GM12892 (cell line): Measurements from ENCODE around the gene USP10.

Experiments used
- DNase-seq: peaks from one replicate; pipeline ENCODE4 v3.0.0; 2011; ENCODE audit not compliant: insufficient read length
- FAIRE-seq: peaks from 2 replicates; lab custom pipeline; 2011; peaks lifted over from hg19 to GRCh38; lab: Jason Lieb, UNC
- POLR2A ChIP-seq: IDR thresholded peaks from 2 replicates; pipeline ENCODE4 v1.6.1; 2011; ENCODE audit warnings: low read depth, low read length, control low read depth
- POLR2AphosphoS5 ChIP-seq: IDR thresholded peaks from 2 replicates; pipeline ENCODE4 v1.6.1; 2011; ENCODE audit warnings: low read depth, low read length, control low read depth
- TAF1 ChIP-seq: IDR thresholded peaks from 2 replicates; pipeline ENCODE4 v1.6.1; 2011; ENCODE audit warnings: low read depth, mild to moderate bottlenecking, control low read depth, low read length, borderline replicate concordance

The USP10 gene

DNA sequence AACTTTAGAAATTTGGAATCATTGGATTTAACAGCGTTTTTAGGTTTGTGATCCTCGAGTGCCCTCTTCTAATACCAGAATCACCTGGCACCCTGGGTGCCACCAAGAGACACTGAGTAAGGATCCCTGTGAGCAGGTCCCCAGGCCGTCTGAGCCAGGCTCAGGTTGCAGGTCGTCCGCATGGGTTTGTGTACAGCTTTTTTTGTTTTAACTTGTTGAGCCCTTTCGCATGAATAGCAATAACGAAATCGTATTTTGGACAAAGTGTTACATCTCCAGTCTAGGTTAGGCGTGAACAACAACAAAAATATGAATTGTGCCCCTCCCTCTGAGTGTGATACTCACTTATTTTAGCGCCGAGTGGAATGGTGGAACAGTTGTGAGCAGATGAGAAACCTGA, 10.9 kb downstream of the USP10 start:
- FAIRE-seq (no peak), DNase-seq (no peak)
- no peak for TF ChIP-seq POLR2A
- TF ChIP-seq POLR2AphosphoS5 = no peak
- no peak for TF ChIP-seq TAF1

DNA sequence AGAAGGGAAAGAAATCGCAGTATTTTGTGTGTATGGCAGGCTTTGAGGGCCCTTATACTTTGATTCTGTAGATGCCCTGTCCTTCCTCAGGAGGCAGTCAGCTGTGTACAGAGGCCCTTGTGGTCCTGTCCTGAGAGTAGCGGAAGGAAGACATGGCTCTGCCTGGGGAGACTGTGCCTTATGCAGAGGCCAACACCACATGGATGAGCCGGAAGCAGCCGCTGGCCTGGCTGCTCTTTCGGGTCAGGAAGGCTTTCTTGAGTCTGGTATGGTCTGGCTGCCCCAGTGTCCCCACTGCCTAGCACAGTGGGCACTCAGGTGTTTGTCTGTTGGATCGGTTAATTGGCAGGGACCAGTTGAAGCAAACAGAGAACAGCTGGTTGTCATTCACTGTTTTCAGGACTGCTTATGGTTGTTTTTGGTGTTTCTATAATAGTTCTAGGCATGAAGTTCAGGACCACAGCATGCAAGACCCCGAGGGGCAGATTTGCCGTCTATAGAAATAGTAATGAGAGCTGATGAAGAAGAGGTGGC, 12.4 kb downstream of the USP10 start:
- FAIRE-seq (no peak), DNase-seq (no peak)
- TF ChIP-seq TAF1 = no peak
- no peak for TF ChIP-seq POLR2AphosphoS5
- no peak for TF ChIP-seq POLR2A

DNA sequence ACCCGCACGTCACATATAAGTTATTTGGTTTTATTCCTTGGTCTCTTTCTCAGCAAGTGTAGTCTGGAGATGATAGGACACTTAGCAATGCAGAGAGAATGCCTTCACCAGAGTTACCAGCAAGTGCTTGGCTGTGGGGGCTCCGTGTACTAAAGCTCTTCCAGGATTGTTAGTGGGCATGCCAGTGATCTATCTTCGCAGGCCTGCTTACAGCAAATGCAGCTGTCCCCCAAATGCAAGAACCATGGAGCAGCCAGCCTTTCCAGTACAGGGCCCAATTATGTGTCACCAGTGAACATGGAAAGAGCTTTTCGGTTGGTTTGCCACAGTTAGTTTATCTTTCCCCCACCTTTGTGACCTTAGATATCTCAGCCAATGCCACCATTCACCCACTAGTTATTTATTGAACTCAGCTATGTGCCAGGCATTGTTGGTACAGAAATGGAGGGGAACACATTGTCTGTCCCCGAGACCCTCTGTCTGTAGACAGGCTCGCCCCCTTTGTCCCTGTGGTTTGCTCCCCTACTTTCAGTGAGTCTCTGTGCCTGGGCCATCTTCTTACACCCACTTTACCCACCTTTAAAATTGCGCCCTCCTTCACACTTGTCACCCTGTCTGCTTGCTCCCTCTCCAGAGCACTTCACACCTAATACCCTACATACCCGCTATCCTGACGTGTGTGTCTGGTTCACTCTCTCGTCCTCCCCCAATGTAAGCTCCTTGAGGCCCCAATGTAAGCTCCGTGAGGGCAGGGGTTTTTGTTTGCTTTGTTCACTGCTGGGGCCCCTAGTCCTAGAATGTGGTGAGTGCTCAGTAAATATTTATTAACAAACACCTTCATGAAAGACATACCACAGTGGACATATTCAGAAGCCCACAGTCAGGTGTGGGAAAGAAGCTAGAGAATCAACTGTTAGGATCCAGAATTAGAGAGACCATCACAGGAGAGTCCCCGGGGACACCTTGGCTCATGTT, 13.3 kb downstream of the USP10 start:
- no peak for FAIRE-seq
- no peak for DNase-seq
- TF ChIP-seq TAF1 (no peak), POLR2AphosphoS5 (no peak), POLR2A (no peak)

DNA sequence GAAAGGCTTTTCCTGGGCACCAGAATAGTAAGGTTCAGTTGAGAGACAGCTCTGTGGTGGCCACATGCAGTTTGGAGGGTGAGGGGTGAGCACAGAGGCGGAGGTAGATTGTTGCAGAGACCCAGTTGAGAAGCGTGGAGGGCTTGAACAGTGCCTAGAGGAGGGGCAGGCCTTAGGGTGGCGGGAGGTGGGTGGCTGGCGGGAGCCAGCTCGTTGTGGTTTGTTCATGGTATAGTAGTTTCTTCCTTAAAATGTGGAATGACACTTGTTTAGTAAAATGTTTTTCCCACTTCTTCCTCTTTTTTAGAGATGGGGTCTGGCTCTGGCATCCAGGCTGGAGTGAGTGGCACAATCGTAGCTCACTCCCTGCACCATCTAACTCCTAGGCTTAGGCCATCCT, 14.2 kb downstream of the USP10 start:
- no peak for TF ChIP-seq POLR2A
- no peak for TF ChIP-seq POLR2AphosphoS5
- TF ChIP-seq TAF1 = no peak
- FAIRE-seq (no peak), DNase-seq (no peak)

DNA sequence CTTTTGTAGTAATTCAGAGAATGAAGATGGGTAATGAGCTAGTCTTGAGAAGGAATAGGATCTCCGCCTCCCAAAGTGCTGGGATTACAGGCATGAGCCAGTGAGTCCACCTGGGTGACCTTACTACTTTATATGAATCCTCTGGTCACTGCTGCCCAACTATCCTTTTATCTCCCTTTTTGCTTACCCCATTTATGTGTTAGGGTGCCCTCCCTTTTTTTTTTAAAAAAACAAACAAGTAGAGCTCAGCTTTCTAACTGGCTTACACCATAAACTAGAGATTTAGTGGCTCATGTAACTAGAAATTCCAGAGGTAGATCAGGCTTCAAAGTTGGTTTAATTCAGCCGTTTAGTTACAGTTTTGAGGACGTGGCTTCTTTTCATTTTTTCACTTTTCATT, 15.6 kb downstream of the USP10 start:
- TF ChIP-seq POLR2AphosphoS5 (no peak), POLR2A (no peak), TAF1 (no peak)
- FAIRE-seq (no peak), DNase-seq (no peak)

DNA sequence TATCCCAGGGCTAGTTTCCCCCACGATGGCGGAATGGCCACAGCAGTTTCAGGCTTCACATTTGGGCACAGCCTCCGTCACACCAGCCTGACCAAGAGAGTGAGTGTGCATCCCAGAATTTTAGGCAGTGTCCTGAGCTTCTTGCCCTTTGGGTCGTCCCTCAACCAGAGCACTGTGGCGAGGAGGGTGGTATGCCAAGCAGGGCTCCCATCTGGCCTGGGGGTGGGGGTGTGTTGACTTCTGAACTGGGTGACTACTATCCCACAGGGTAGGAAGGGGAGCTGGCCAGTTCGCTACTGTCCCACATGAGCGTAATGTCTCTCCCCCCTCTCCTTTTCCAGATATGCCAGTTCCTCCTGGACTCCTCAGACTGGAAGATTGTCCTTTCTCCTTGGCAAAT, 16.1 kb downstream of the USP10 start:
- TF ChIP-seq TAF1 (no peak), POLR2A (no peak), POLR2AphosphoS5 (no peak)
- no peak for FAIRE-seq
- DNase-seq = no peak

DNA sequence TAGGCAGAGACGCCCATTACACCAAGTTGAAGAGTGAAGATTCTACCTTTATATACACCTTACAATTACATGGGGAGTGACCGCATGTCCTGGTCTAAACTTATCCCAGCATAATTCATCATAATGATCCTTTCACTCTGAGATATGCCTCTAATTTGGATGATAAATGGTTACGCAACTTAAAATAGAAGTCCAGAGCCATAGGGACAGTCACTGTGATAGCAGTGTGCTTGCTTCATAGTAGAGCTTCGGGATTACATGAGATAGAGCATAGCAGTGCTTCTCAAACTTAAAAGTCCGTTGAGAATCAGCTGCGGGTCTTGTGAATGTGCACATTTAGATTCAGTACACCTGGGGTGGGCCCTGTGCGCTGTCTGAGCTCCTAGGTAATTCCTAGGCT, 16.9 kb downstream of the USP10 start:
- TF ChIP-seq POLR2A = no peak
- TF ChIP-seq TAF1 = no peak
- TF ChIP-seq POLR2AphosphoS5 = no peak
- FAIRE-seq = no peak

DNA sequence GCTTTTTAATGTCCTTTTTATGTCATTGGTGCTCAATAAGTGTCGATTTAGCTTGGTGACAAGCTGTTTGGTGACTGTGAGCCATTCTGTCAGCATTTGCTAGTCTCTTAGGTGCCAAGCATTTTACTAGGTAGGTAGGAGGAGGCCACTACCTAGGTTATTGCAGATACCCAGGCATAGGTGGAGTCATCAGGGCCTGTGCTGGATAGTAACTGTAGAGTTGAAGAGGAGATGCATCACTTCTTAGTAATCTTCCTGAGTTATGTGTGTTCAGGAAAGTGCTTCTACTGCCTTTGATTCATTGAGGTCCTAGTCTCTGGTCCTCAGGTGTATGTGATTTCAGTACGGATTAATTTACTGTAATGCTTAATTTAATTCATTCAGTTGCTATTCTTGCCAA, 17.7 kb downstream of the USP10 start:
- FAIRE-seq = no peak
- TF ChIP-seq TAF1 (no peak), POLR2AphosphoS5 (no peak), POLR2A (no peak)
- no peak for DNase-seq

More for the DNA sequence above, 16.9 kb downstream of the USP10 start:
- DNase-seq = no peak

DNA sequence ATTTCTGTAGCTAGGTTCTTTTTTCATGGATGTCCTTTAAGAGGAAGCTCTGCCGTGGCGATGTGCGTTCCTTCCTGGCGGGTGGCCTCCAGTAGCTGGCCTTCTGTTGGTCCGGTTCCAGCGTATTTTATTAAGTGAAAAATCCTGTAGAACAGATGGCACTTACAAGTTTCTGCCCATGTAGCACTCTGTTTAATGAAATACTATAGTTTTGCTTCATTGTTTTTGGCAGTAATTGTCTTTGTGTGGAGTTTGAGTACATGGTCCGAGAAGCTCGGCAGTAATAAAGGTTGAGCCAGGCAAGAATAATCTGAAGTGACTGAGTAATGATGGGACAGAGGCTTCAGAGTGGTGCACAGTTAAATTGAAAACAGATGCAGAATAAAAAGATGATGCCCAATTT, 20.4 kb downstream of the USP10 start:
- TF ChIP-seq TAF1 (no peak), POLR2AphosphoS5 (no peak), POLR2A (no peak)
- DNase-seq (no peak), FAIRE-seq (no peak)

DNA sequence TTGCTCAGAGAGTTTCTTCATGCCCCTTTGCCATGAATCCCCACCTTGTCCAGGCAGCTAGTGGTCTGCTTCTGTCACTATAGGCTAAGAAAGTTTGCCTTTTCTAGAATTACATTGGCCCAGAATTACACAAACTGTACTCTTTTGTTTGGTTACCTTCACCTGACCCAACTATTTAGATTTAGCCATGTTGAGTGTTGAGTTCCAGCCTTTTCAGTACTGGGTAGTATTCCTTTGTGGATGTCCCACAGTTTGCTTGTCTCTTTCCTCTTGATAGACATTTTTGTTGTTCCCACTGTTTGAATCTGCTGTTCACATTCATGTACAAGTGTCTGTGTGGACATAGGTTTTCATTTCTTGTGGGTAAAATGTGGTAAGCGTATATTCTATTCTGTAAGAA, 22.3 kb downstream of the USP10 start:
- no peak for TF ChIP-seq TAF1
- no peak for FAIRE-seq
- DNase-seq = no peak

DNA sequence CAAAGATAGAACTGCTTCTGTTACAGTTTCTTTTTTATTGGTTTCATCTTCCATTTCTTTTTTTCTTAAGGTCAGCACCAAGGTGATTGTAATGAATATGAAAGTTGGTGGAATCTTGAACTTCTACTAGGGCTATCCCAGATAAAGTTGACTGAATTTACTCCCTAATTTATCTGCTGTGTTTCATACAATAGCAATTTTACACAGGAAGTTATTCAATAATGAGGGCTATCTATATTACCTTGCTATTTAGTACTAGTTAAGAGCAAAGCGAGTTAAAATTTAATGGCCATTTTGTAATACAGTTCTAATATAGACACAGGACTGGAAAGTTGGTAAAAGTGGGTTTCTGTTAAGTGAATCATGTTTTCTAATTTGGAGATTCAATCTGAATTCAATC, 24.1 kb downstream of the USP10 start:
- DNase-seq = no peak
- TF ChIP-seq POLR2A = no peak
- no peak for TF ChIP-seq TAF1
- no peak for FAIRE-seq

DNA sequence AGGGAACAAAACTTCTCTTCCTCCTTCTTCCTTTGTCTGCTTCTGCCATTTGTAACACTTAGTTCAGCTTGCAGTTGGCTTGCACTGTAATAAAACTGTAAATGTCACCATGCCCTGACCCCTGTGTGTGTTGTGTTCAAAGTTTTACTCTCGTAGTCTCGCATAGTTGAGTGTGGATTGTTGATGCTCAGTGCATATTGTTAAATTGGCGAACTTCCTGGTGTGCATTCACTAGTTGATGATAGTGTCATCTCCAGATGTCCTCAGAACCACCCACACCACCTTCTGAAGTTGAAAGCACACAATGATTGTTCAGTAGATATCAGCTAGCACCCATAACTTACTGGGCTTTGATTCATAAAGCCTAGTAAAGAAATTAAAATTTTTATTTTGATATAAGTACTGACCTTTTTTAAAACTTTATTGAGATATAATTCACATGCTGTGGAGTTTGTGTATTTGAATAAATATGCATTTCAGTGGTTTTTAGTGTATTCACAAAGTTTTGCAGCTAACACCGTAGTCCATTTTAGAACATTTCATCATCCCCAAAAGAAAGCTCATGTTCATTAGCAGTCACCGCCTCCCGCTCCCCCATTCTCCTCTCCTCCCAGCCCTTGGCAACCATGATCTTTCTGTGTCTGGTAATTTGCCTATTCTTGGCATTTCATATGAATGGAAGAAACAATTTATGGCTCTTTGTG, 25.0 kb downstream of the USP10 start:
- TF ChIP-seq POLR2A (no peak), TAF1 (no peak), POLR2AphosphoS5 (no peak)
- no peak for DNase-seq
- FAIRE-seq = peak; percentile 63
